ENCODE data around the gene ANKRD53. TPM values are rescaled to one million over a fixed set of nuclear protein-coding genes. Genes with fewer than 3 reads are reported as not detected.

ANKRD53 gene
- total and polyA plus RNA-seq, 12 donors, result 0.14 to 1.3 (median 0.77) TPM; not detected in 1

DNA sequence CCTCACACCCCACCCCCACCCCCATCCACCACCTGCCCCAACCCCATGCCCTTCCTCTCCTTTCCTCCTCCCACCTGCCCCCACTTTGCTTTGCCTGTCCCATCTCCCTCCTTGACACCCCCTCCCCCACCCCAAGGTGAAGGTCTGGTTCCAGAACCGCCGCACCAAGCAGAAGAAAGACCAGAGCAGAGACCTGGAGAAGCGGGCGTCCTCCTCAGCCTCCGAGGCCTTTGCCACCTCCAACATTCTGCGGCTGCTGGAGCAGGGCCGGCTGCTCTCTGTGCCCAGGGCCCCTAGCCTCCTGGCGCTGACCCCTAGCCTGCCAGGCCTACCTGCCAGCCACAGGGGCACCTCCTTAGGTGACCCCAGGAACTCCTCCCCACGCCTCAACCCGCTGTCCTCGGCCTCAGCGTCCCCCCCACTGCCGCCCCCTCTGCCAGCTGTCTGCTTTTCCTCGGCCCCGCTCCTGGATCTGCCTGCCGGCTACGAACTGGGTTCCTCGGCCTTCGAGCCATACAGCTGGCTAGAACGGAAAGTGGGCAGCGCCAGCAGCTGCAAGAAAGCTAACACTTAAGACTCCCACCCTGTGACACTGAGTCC lies 45.7 kb upstream of the ANKRD53 start:
- no peak for DNase-seq

GRCh38 chr2:70934981-70935380 lies 43.4 kb upstream of the ANKRD53 start:
- WGBS, 2 donors, result 92 to 96% methylated on average over 1 of the region's 1 CpG
- intact Hi-C loops (cut with DNase I), result loop anchor here in 1 of 10 donors (5.0 kb wide), 1 partner anchor 73 kb away; no protein-coding TSS in a partner anchor
- H3K36me3 ChIP-seq, result no peaks in the 10 kb centered on the region
- no peaks in the 10 kb centered on the region for H3K4me1 ChIP-seq
- H3K27ac ChIP-seq, result no peak overlapping the region
- H3K4me3 ChIP-seq, result no peak overlapping the region
- no peak for ATAC-seq
- no peak for DNase-seq
- no peak for TF ChIP-seq CTCF (IDR thresholded peaks at IDR 0.05)
- H3K27me3 ChIP-seq, result peaks cover 0 to 23% (median 13%) of the 10 kb centered on the region in 7 donors
- H3K9me3 ChIP-seq, result no peaks in the 10 kb centered on the region

More for the DNA sequence above, 45.7 kb upstream of the ANKRD53 start:
- H3K9me3 ChIP-seq, result no peaks in the 10 kb centered on the region
- no peaks in the 10 kb centered on the region for H3K4me1 ChIP-seq
- no peak overlapping the region for H3K4me3 ChIP-seq
- no peaks in the 10 kb centered on the region for H3K36me3 ChIP-seq
- intact Hi-C loops (cut with DNase I), result no loop called here
- WGBS, 2 donors, result 95 to 96% methylated on average over 21 of the region's 21 CpGs
- peaks cover 0 to 7% (median 4%) of the 10 kb centered on the region in 7 donors for H3K27me3 ChIP-seq
- ATAC-seq, result no peak
- TF ChIP-seq CTCF (IDR thresholded peaks at IDR 0.05), result no peak
- no peak overlapping the region for H3K27ac ChIP-seq

DNA sequence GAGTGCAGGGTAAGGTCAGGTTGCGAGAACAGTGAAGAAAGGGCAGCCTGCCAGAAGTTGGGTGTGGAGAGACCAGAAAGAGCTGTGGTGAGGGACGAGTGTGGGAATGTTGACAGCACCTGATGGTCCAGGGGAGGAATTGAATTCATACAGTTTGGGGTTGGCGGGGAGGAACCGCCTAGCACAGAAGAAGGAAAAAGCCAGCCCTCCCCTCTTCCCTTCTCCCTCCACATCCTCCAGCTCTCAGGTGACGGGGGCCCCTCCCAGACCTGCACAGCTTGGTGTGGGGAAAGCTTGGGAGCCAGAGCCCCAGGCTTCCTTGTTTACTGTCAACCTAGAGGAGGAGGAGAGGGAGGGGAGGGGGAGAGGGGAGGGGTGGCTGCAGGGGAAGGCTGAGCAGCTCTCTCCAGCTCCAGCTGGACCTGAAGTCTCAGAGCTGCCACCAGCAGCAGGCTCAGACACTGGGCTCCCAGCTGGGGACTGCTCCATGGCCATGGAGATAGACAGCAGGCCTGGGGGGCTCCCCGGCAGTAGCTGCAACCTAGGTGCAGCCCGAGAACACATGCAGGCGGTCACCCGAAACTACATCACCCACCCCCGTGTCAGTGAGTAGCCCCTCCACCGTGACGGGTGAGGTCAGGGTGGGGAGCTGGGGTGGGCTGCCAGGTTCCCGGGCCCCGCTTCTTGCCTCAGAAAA lies 42.8 kb upstream of the ANKRD53 start, which contains the start of gene ATP6V1B1:
Gene ATP6V1B1, plus strand, starts transcription at position 433 of the 697 bp plus-strand sequence. Its CDS starts 55 bp downstream, at position 488.
- no peaks in the 10 kb centered on the region for H3K36me3 ChIP-seq
- H3K4me3 ChIP-seq, result no peak within 1 kb of the TSS
- WGBS, 2 donors, result 67 to 68% methylated on average over 14 of the region's 14 CpGs
- no peak within 1 kb of the TSS for H3K27ac ChIP-seq
- ATAC-seq (no peak), DNase-seq (no peak)
- no peaks in the 10 kb centered on the region for H3K9me3 ChIP-seq
- TF ChIP-seq CTCF (IDR thresholded peaks at IDR 0.05), result no peak
- H3K27me3 ChIP-seq, result peaks cover 0 to 28% (median 13%) of the 10 kb centered on the region in 7 donors
- intact Hi-C loops (cut with DNase I), result loop anchor here in 1 of 10 donors (5.0 kb wide), 1 partner anchor 73 kb away; no protein-coding TSS in a partner anchor
- H3K4me1 ChIP-seq, result no peaks in the 10 kb centered on the region

DNA sequence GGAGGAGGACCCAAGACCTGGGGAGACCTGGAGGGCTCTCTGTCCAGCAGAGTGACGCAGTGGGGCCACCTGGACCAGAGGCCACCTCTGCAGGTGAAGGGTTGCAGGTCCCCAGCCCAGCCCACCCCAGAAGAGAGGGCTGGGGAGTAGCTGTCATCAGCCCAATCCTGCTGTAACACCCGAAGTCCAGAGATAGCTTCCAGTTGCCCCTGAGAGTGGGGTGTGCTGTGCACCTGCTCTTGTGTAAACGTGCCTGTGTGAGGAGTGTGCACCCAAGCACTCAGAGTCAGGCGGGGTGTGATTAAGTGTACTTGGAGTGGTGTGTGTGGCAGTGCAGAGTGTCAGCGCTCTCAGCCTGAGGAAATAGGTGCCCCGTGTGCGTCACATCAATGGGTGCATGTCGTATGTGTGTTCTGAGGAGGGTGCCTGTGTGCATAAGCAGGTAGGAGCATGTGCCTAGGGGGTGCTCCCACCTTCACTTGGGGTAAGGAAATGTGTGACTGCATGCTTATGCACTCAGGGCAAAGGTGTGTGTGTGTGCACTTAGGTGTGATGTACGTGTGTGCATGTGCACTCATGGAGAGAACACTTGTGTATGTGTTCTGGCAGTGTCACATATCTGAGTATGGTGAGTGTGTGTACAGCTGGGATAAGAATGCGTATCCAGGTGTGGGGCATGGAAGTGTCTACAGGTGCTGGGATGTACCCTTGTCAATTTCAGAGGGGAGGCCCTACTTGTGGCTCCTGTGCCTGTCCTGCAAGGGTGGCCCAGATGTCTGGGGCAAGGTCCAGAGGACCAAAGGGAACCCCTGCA lies 42.1 kb upstream of the ANKRD53 start:
- no peak for TF ChIP-seq CTCF (IDR thresholded peaks at IDR 0.05)
- Histone ChIP-seq H3K9me3 (no peaks in the 10 kb centered on the region), H3K27ac (no peak overlapping the region), H3K36me3 (no peaks in the 10 kb centered on the region), H3K4me1 (no peaks in the 10 kb centered on the region), H3K27me3 (peaks cover 0 to 27% (median 13%) of the 10 kb centered on the region in 7 donors), H3K4me3 (no peak overlapping the region)
- 82 to 83% methylated on average over 10 of the region's 10 CpGs for WGBS, 2 donors
- ATAC-seq, result no peak
- intact Hi-C loops (cut with DNase I), result loop anchor here in 1 of 10 donors (5.0 kb wide), 1 partner anchor 74 kb away; no protein-coding TSS in a partner anchor
- DNase-seq, result no peak
